ENCODE results near the gene ADGRF3.
A peak's percentile ranks its signal among the peaks of the same experiment; 100 is the strongest.
"Not testable (repeated sequence)": the region's sequence is repeated elsewhere in the genome, so short reads cannot be mapped to it uniquely, and the experiment has no call there.

The ADGRF3 gene, protein sequence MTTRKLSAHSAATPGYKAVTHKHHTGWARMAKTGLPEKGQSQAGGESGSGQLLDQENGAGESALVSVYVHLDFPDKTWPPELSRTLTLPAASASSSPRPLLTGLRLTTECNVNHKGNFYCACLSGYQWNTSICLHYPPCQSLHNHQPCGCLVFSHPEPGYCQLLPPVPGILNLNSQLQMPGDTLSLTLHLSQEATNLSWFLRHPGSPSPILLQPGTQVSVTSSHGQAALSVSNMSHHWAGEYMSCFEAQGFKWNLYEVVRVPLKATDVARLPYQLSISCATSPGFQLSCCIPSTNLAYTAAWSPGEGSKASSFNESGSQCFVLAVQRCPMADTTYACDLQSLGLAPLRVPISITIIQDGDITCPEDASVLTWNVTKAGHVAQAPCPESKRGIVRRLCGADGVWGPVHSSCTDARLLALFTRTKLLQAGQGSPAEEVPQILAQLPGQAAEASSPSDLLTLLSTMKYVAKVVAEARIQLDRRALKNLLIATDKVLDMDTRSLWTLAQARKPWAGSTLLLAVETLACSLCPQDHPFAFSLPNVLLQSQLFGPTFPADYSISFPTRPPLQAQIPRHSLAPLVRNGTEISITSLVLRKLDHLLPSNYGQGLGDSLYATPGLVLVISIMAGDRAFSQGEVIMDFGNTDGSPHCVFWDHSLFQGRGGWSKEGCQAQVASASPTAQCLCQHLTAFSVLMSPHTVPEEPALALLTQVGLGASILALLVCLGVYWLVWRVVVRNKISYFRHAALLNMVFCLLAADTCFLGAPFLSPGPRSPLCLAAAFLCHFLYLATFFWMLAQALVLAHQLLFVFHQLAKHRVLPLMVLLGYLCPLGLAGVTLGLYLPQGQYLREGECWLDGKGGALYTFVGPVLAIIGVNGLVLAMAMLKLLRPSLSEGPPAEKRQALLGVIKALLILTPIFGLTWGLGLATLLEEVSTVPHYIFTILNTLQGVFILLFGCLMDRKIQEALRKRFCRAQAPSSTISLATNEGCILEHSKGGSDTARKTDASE

GRCh38 chr2:26346454-26347053 lies at the start of gene ADGRF3:
TSS of gene ADGRF3 (minus strand) at chr2:26346789. CDS start at chr2:26346234, 555 bp downstream.
- H3K4me1 Mint-ChIP-seq (ENCODE audit: low read depth) = peaks cover 45% of the 10 kb centered on the region
- no peaks in the 10 kb centered on the region for H3K27me3 Mint-ChIP-seq
- no peaks in the 10 kb centered on the region for H3K9me3 Mint-ChIP-seq (ENCODE audit: low read depth)
- peak within 1 kb of the TSS; percentile 99 for H3K4me3 Mint-ChIP-seq
- peaks cover 2% of the 10 kb centered on the region for H3K36me3 Mint-ChIP-seq
- peak within 1 kb of the TSS; percentile 99 for H3K27ac Mint-ChIP-seq

- Mint-ChIP-seq H3K4me1 (ENCODE audit: low read depth) (peaks cover 29% of the 10 kb centered on the region), H3K4me3 (no peak overlapping the region), H3K27ac (no peak overlapping the region), H3K9me3 (ENCODE audit: low read depth) (no peaks in the 10 kb centered on the region), H3K27me3 (no peaks in the 10 kb centered on the region), H3K36me3 (peaks cover 2% of the 10 kb centered on the region)
These were observed 48.8 kb upstream of the ADGRF3 start for GRCh38 chr2:26395394-26395793.

- Mint-ChIP-seq H3K4me3 (no peak overlapping the region), H3K27me3 (no peaks in the 10 kb centered on the region), H3K27ac (no peak overlapping the region), H3K9me3 (ENCODE audit: low read depth) (no peaks in the 10 kb centered on the region), H3K36me3 (peaks cover 5% of the 10 kb centered on the region), H3K4me1 (ENCODE audit: low read depth) (peaks cover 25% of the 10 kb centered on the region)
These were observed 48.1 kb upstream of the ADGRF3 start for GRCh38 chr2:26394694-26395093.

DNA sequence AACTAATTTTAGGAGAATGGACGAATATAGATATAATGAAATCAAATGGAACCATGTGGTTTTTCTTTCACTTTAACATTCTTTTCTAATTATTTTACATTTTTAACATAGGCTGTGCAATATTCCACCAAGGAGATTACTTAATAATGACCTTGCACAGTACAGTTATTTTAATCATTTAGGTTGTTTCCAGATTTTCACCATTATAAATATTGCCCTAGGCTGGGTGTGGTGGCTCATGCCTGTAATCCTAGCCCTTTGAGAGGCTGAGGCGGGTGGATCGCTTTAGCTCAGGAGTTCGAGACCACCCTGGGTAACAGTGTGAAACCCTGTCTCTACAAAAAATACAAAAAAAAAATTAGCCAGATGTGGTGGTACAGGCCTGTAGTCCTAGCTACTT lies 40.6 kb upstream of the ADGRF3 start:
- H3K27me3 Mint-ChIP-seq = no peaks in the 10 kb centered on the region
- H3K4me3 Mint-ChIP-seq = no peak overlapping the region
- no peaks in the 10 kb centered on the region for H3K9me3 Mint-ChIP-seq (ENCODE audit: low read depth)
- H3K36me3 Mint-ChIP-seq = peaks cover 8% of the 10 kb centered on the region
- H3K27ac Mint-ChIP-seq = no peak overlapping the region
- no peaks in the 10 kb centered on the region for H3K4me1 Mint-ChIP-seq (ENCODE audit: low read depth)

- no peaks in the 10 kb centered on the region for H3K4me1 Mint-ChIP-seq (ENCODE audit: low read depth)
- H3K4me3 Mint-ChIP-seq = no peak overlapping the region
- H3K27me3 Mint-ChIP-seq = no peaks in the 10 kb centered on the region
- H3K9me3 Mint-ChIP-seq (ENCODE audit: low read depth) = no peaks in the 10 kb centered on the region
- H3K36me3 Mint-ChIP-seq = peaks cover 4% of the 10 kb centered on the region
- H3K27ac Mint-ChIP-seq = no peak overlapping the region
These were observed 38.0 kb upstream of the ADGRF3 start for GRCh38 chr2:26384597-26384996.

- H3K27me3 Mint-ChIP-seq = no peaks in the 10 kb centered on the region
- no peaks in the 10 kb centered on the region for H3K9me3 Mint-ChIP-seq (ENCODE audit: low read depth)
- H3K36me3 Mint-ChIP-seq = peaks cover 4% of the 10 kb centered on the region
- H3K4me3 Mint-ChIP-seq = no peak overlapping the region
- H3K27ac Mint-ChIP-seq = no peak overlapping the region
- no peaks in the 10 kb centered on the region for H3K4me1 Mint-ChIP-seq (ENCODE audit: low read depth)
These were observed 37.6 kb upstream of the ADGRF3 start for GRCh38 chr2:26384183-26384582.

- Mint-ChIP-seq H3K4me3 (no peak overlapping the region), H3K36me3 (peaks cover 12% of the 10 kb centered on the region), H3K27ac (no peak overlapping the region), H3K4me1 (ENCODE audit: low read depth) (peaks cover 6% of the 10 kb centered on the region), H3K9me3 (ENCODE audit: low read depth) (no peaks in the 10 kb centered on the region), H3K27me3 (no peaks in the 10 kb centered on the region)
These were observed 36.0 kb upstream of the ADGRF3 start for GRCh38 chr2:26382564-26382963.

- no peak overlapping the region for H3K27ac Mint-ChIP-seq
- H3K27me3 Mint-ChIP-seq = no peaks in the 10 kb centered on the region
- H3K9me3 Mint-ChIP-seq (ENCODE audit: low read depth) = no peaks in the 10 kb centered on the region
- H3K4me3 Mint-ChIP-seq = no peak overlapping the region
- peaks cover 17% of the 10 kb centered on the region for H3K4me1 Mint-ChIP-seq (ENCODE audit: low read depth)
- peaks cover 16% of the 10 kb centered on the region for H3K36me3 Mint-ChIP-seq
These were observed 33.7 kb upstream of the ADGRF3 start for GRCh38 chr2:26380281-26380680.

DNA sequence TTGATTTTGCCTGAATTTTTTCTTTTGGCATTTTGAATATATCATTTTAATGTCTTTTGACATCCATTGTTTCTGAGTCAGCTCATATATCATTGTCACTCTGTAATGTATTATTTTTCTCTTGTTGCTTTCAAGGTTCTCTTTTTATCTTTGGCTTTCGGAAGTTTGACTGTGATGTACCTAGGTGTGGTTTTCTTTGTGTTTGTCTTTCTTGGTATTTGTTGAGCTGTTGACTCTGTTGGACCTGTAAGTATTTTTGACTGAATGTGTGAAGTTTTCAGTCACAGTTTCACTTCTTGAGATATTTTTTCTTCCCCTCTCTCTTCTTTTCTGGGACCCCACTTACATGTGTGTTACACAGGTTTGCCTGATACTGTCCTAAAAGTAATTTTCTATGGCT lies 30.2 kb upstream of the ADGRF3 start:
- H3K4me3 Mint-ChIP-seq = no peak overlapping the region
- H3K4me1 Mint-ChIP-seq (ENCODE audit: low read depth) = peaks cover 17% of the 10 kb centered on the region
- H3K36me3 Mint-ChIP-seq = peaks cover 29% of the 10 kb centered on the region
- H3K9me3 Mint-ChIP-seq (ENCODE audit: low read depth) = no peaks in the 10 kb centered on the region
- H3K27ac Mint-ChIP-seq = no peak overlapping the region
- H3K27me3 Mint-ChIP-seq = no peaks in the 10 kb centered on the region

- H3K9me3 Mint-ChIP-seq (ENCODE audit: low read depth); H3K4me1 Mint-ChIP-seq (ENCODE audit: low read depth); H3K4me3 Mint-ChIP-seq; H3K27ac Mint-ChIP-seq; H3K27me3 Mint-ChIP-seq: not testable (repeated sequence)
- H3K36me3 Mint-ChIP-seq = peaks cover 26% of the 10 kb centered on the region
These were observed 24.3 kb upstream of the ADGRF3 start for GRCh38 chr2:26370909-26371308.

- peaks cover 23% of the 10 kb centered on the region for H3K36me3 Mint-ChIP-seq
- H3K9me3 Mint-ChIP-seq (ENCODE audit: low read depth); H3K27ac Mint-ChIP-seq; H3K27me3 Mint-ChIP-seq; H3K4me3 Mint-ChIP-seq; H3K4me1 Mint-ChIP-seq (ENCODE audit: low read depth): not testable (repeated sequence)
These were observed 23.1 kb upstream of the ADGRF3 start for GRCh38 chr2:26369664-26370063.

- peaks cover 13% of the 10 kb centered on the region for H3K4me1 Mint-ChIP-seq (ENCODE audit: low read depth)
- H3K9me3 Mint-ChIP-seq (ENCODE audit: low read depth) = no peaks in the 10 kb centered on the region
- peaks cover 13% of the 10 kb centered on the region for H3K36me3 Mint-ChIP-seq
- H3K4me3 Mint-ChIP-seq = no peak overlapping the region
- no peak overlapping the region for H3K27ac Mint-ChIP-seq
- no peaks in the 10 kb centered on the region for H3K27me3 Mint-ChIP-seq
These were observed 20.4 kb upstream of the ADGRF3 start for GRCh38 chr2:26366957-26367356.

DNA sequence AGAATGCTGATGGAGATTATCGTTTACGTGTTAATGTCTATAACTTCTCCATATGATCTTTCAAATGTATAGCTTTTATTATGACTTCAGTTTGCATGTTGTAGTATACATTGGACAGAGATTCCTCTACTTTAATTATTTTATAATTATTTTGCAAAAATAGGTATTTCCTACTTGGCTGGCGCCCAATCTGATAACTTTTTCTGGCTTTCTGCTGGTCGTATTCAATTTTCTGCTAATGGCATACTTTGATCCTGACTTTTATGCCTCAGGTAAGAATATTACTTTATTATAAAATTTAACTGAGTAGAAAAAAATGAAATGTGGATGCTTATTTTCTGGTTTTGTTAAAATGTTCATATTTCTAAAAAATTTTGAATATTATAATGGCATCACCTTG lies 18.1 kb upstream of the ADGRF3 start:
- H3K4me1 Mint-ChIP-seq (ENCODE audit: low read depth) = peaks cover 27% of the 10 kb centered on the region
- no peaks in the 10 kb centered on the region for H3K9me3 Mint-ChIP-seq (ENCODE audit: low read depth)
- no peak overlapping the region for H3K4me3 Mint-ChIP-seq
- H3K27me3 Mint-ChIP-seq = no peaks in the 10 kb centered on the region
- H3K27ac Mint-ChIP-seq = no peak overlapping the region
- H3K36me3 Mint-ChIP-seq = peaks cover 16% of the 10 kb centered on the region

DNA sequence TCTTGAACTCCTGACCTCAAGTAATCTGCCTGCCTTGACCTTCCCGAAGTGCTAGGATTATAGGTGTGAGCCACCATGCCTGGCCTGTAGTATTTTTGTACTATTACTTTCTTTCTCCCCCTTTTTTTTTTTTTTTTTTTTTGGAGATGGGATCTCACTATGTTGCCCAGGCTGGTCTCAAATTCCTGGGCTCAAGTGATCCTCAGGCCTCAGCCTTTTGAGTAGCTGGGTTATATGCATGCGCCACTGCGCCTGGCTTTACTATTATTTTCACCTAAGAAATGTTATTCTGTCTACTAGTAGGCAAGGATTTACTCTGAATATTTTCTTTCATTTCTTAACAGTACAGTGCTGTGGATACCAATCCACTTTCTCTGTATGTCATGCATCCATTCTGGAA lies 17.4 kb upstream of the ADGRF3 start:
- Mint-ChIP-seq H3K27me3 (no peaks in the 10 kb centered on the region), H3K9me3 (ENCODE audit: low read depth) (no peaks in the 10 kb centered on the region), H3K36me3 (peaks cover 10% of the 10 kb centered on the region), H3K4me1 (ENCODE audit: low read depth) (peaks cover 33% of the 10 kb centered on the region), H3K27ac (no peak overlapping the region), H3K4me3 (no peak overlapping the region)

DNA sequence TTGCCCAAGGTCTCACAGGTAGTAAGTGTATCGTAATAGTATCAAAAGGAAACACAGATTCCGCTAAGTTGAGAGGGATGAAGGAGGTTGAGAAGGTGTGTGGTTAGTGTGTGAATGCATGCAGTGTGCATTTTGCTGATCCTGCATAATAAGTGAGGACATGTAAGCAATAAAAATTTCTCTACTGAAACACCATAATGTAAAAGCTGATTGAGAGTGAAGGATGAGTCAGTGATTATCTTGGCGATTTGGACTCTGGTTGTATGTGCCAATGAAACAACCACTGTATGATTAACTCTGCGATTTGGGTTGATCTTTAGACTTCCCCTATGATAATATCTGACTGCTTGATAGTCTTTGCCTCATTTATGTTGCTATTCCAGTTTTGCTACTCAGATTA lies 16.7 kb upstream of the ADGRF3 start:
- H3K4me1 Mint-ChIP-seq (ENCODE audit: low read depth) = peaks cover 39% of the 10 kb centered on the region
- no peaks in the 10 kb centered on the region for H3K9me3 Mint-ChIP-seq (ENCODE audit: low read depth)
- H3K4me3 Mint-ChIP-seq = no peak overlapping the region
- no peak overlapping the region for H3K27ac Mint-ChIP-seq
- H3K36me3 Mint-ChIP-seq = peaks cover 12% of the 10 kb centered on the region
- no peaks in the 10 kb centered on the region for H3K27me3 Mint-ChIP-seq

All from activated naive CD8-positive, alpha-beta T cell (primary cell).